SK-N-SH treated with all-trans-retinoic acid at 6 μM for 48 hours (cell line): ENCODE measurements around the gene CFAP61.

Experiments
- ATAC-seq: fragments of 200-7000 bp; cut with Tn5 transposase; 3 replicates; pipeline ENCODE4 v1.9.1; 2020; ENCODE audit warnings: mild to moderate bottlenecking, moderate library complexity
- ARNTL ChIP-seq: fragments of 450-650 bp; formaldehyde crosslinking; IDR thresholded peaks from 2 replicates; pipeline ENCODE4 v1.5.0; 2020; ENCODE audit warnings: low read depth, mild to moderate bottlenecking, moderate library complexity, borderline replicate concordance
- BACH2 ChIP-seq: fragments of 250-450 bp; sonication (Bioruptor Pico); IDR thresholded peaks from 2 replicates; pipeline ENCODE4 v1.9.0; 2021; ENCODE audit warnings: mild to moderate bottlenecking, borderline replicate concordance
- CSDC2 ChIP-seq: fragments of 250-450 bp; sonication (Bioruptor Pico); IDR thresholded peaks from 2 replicates; pipeline ENCODE4 v1.5.0; 2020; ENCODE audit warnings: mild to moderate bottlenecking, moderate library complexity
- ESRRG ChIP-seq: fragments of 250-450 bp; sonication (Bioruptor Pico); IDR thresholded peaks from 2 replicates; pipeline ENCODE4 v1.6.1; 2021; ENCODE audit warnings: mild to moderate bottlenecking
- GLIS3 ChIP-seq: fragments of 250-450 bp; sonication (Bioruptor Pico); IDR thresholded peaks from 2 replicates; pipeline ENCODE4 v1.5.0; 2020; ENCODE audit warnings: mild to moderate bottlenecking, moderate library complexity
- ISL1 ChIP-seq: fragments of 250-450 bp; sonication (Bioruptor Pico); IDR thresholded peaks from 2 replicates; pipeline ENCODE4 v2.1.2; 2022; ENCODE audit warnings: mild to moderate bottlenecking, moderate library complexity
- OSR1 ChIP-seq: fragments of 250-450 bp; sonication (Bioruptor Pico); IDR thresholded peaks from 2 replicates; pipeline ENCODE4 v1.8.0; 2022; ENCODE audit warnings: moderate library complexity, mild to moderate bottlenecking, inconsistent platforms
- PPARA ChIP-seq: fragments of 250-450 bp; sonication (Bioruptor Pico); IDR thresholded peaks from 2 replicates; pipeline ENCODE4 v1.5.0; 2020; ENCODE audit warnings: mild to moderate bottlenecking, borderline replicate concordance
- RARB ChIP-seq: fragments of 250-450 bp; sonication (Bioruptor Pico); IDR thresholded peaks from 2 replicates; pipeline ENCODE4 v1.8.0; 2021; ENCODE audit warnings: mild to moderate bottlenecking, moderate library complexity
- SNAI2 ChIP-seq: fragments of 250-450 bp; sonication (Bioruptor Pico); IDR thresholded peaks from 2 replicates; pipeline ENCODE4 v1.5.0; 2020; ENCODE audit warnings: mild to moderate bottlenecking, moderate library complexity
- TCF4 ChIP-seq: fragments of 250-450 bp; sonication (Bioruptor Pico); IDR thresholded peaks from 2 replicates; pipeline ENCODE4 v1.8.0; 2021; ENCODE audit warnings: mild to moderate bottlenecking, moderate library complexity, borderline replicate concordance
- TOX ChIP-seq: fragments of 250-450 bp; sonication (Bioruptor Pico); IDR thresholded peaks from 2 replicates; pipeline ENCODE4 v1.8.0; 2021; ENCODE audit warnings: mild to moderate bottlenecking, moderate library complexity, borderline replicate concordance
- ZC3H10 ChIP-seq: fragments of 250-450 bp; sonication (Bioruptor Pico); IDR thresholded peaks from 2 replicates; pipeline ENCODE4 v1.5.1; 2021; ENCODE audit warnings: mild to moderate bottlenecking, moderate library complexity
- ZFP3 ChIP-seq: fragments of 250-450 bp; sonication (Bioruptor Pico); IDR thresholded peaks from 2 replicates; pipeline ENCODE4 v1.5.0; 2020; ENCODE audit warnings: mild to moderate bottlenecking, moderate library complexity
- ZFP30 ChIP-seq: fragments of 450-650 bp; formaldehyde crosslinking; IDR thresholded peaks from 2 replicates; pipeline ENCODE4 v1.5.0; 2022; ENCODE audit warnings: mild to moderate bottlenecking, moderate library complexity
- ZNF565 ChIP-seq: fragments of 450-650 bp; formaldehyde crosslinking; conservative IDR thresholded peaks from 2 replicates; pipeline ENCODE4 v1.5.0; 2020; ENCODE audit warnings: low read depth, mild to moderate bottlenecking, moderate library complexity
- ZNF70 ChIP-seq: fragments of 450-650 bp; formaldehyde crosslinking; IDR thresholded peaks from 2 replicates; pipeline ENCODE4 v1.5.0; 2020; ENCODE audit warnings: mild to moderate bottlenecking, moderate library complexity
- ZNF8 ChIP-seq: fragments of 450-650 bp; formaldehyde crosslinking; IDR thresholded peaks from 2 replicates; pipeline ENCODE4 v1.5.0; 2020; ENCODE audit warnings: mild to moderate bottlenecking, moderate library complexity
- TF ChIP-seq, protein P1 (sequence below): fragments of 250-450 bp; sonication (Bioruptor Pico); IDR thresholded peaks from 2 replicates; pipeline ENCODE4 v1.5.1; 2020; ENCODE audit warnings: low read depth, mild to moderate bottlenecking, moderate library complexity
- TF ChIP-seq, protein P2 (sequence below): fragments of 250-450 bp; sonication (Bioruptor Pico); IDR thresholded peaks from 2 replicates; pipeline ENCODE4 v1.5.1; 2021; ENCODE audit warnings: mild to moderate bottlenecking, moderate library complexity
- TF ChIP-seq, protein P3 (sequence below): fragments of 250-450 bp; sonication (Bioruptor Pico); IDR thresholded peaks from 2 replicates; pipeline ENCODE4 v1.5.0; 2020; ENCODE audit warnings: mild to moderate bottlenecking, moderate library complexity
- TF ChIP-seq, protein P4 (sequence below): fragments of 250-450 bp; sonication (Bioruptor Pico); IDR thresholded peaks from 2 replicates; pipeline ENCODE4 v1.8.0; 2020; ENCODE audit warnings: mild to moderate bottlenecking, moderate library complexity, borderline replicate concordance
- TF ChIP-seq, protein P5 (sequence below): fragments of 250-450 bp; sonication (Bioruptor Pico); IDR thresholded peaks from 2 replicates; pipeline ENCODE4 v1.8.0; 2021; ENCODE audit warnings: low read depth, mild to moderate bottlenecking, moderate library complexity, borderline replicate concordance

CFAP61 gene

DNA sequence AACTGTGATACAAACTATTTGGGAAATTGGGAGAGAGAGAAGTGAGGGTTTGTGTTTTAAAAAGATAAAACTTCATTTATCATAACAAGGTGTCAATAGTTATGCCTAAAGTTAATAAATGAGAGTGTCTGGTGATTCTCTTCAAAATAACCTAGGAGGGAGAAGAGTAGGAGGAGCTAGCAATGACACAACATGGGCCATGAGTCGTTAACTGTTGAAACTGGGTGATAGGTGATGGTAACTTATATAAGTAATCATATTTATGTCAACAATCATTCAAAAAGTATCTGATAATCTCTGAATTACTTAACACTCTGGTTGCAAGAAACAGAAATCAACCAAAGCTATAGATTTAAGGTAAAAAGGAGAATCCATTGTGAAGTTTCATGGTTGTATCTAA lies 268.8 kb downstream of the CFAP61 start:
- ATAC-seq: no peak
- TF ChIP-seq GLIS3 (CRISPR knock-in tag) (no peak), ARNTL (CRISPR knock-in tag) (no peak), RARB (CRISPR knock-in tag) (no peak), ZNF8 (CRISPR knock-in tag) (no peak), ISL1 (CRISPR knock-in tag) (no peak), ZC3H10 (CRISPR knock-in tag) (no peak), SNAI2 (CRISPR knock-in tag) (no peak), ZFP3 (CRISPR knock-in tag) (no peak), TOX (no peak), CSDC2 (CRISPR knock-in tag) (no peak)
- TF ChIP-seq, protein P1, sequence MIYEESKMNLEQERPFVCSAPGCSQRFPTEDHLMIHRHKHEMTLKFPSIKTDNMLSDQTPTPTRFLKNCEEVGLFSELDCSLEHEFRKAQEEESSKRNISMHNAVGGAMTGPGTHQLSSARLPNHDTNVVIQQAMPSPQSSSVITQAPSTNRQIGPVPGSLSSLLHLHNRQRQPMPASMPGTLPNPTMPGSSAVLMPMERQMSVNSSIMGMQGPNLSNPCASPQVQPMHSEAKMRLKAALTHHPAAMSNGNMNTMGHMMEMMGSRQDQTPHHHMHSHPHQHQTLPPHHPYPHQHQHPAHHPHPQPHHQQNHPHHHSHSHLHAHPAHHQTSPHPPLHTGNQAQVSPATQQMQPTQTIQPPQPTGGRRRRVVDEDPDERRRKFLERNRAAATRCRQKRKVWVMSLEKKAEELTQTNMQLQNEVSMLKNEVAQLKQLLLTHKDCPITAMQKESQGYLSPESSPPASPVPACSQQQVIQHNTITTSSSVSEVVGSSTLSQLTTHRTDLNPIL (CRISPR knock-in tag): no peak

DNA sequence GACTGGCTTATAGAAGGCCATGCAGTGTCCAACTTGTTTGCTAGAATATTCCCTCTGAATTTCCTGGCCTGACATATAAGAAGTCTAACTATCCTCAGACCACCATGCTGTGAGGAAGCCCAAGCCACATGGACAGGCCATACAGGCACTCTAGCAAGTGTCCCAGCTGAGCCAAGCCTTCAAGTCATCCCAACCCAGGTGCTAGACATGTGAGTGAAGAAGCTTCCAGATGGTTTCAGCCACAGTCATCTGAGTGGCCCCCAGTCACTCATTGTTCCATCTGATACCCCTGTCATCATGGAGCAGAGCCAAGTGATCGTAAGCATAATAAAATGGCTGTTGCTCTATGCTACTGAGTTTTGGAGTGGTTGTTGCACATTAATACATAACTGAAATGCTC lies 269.6 kb downstream of the CFAP61 start:
- TF ChIP-seq, protein P2, sequence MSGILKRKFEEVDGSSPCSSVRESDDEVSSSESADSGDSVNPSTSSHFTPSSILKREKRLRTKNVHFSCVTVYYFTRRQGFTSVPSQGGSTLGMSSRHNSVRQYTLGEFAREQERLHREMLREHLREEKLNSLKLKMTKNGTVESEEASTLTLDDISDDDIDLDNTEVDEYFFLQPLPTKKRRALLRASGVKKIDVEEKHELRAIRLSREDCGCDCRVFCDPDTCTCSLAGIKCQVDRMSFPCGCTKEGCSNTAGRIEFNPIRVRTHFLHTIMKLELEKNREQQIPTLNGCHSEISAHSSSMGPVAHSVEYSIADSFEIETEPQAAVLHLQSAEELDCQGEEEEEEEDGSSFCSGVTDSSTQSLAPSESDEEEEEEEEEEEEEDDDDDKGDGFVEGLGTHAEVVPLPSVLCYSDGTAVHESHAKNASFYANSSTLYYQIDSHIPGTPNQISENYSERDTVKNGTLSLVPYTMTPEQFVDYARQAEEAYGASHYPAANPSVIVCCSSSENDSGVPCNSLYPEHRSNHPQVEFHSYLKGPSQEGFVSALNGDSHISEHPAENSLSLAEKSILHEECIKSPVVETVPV (CRISPR knock-in tag): no peak
- TF ChIP-seq, protein P3, sequence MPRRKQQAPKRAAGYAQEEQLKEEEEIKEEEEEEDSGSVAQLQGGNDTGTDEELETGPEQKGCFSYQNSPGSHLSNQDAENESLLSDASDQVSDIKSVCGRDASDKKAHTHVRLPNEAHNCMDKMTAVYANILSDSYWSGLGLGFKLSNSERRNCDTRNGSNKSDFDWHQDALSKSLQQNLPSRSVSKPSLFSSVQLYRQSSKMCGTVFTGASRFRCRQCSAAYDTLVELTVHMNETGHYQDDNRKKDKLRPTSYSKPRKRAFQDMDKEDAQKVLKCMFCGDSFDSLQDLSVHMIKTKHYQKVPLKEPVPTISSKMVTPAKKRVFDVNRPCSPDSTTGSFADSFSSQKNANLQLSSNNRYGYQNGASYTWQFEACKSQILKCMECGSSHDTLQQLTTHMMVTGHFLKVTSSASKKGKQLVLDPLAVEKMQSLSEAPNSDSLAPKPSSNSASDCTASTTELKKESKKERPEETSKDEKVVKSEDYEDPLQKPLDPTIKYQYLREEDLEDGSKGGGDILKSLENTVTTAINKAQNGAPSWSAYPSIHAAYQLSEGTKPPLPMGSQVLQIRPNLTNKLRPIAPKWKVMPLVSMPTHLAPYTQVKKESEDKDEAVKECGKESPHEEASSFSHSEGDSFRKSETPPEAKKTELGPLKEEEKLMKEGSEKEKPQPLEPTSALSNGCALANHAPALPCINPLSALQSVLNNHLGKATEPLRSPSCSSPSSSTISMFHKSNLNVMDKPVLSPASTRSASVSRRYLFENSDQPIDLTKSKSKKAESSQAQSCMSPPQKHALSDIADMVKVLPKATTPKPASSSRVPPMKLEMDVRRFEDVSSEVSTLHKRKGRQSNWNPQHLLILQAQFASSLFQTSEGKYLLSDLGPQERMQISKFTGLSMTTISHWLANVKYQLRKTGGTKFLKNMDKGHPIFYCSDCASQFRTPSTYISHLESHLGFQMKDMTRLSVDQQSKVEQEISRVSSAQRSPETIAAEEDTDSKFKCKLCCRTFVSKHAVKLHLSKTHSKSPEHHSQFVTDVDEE (CRISPR knock-in tag): no peak
- TF ChIP-seq PPARA (CRISPR knock-in tag) (no peak), ZNF8 (CRISPR knock-in tag) (no peak), RARB (CRISPR knock-in tag) (no peak), CSDC2 (CRISPR knock-in tag) (no peak), TCF4 (CRISPR knock-in tag) (no peak), ZNF70 (CRISPR knock-in tag) (no peak), ESRRG (no peak), TOX (no peak), ZC3H10 (CRISPR knock-in tag) (no peak), ISL1 (CRISPR knock-in tag) (no peak), ZNF565 (no peak), BACH2 (CRISPR knock-in tag) (no peak), ZFP30 (no peak), OSR1 (no peak)
- TF ChIP-seq, protein P1 (CRISPR knock-in tag): no peak
- TF ChIP-seq, protein P4, sequence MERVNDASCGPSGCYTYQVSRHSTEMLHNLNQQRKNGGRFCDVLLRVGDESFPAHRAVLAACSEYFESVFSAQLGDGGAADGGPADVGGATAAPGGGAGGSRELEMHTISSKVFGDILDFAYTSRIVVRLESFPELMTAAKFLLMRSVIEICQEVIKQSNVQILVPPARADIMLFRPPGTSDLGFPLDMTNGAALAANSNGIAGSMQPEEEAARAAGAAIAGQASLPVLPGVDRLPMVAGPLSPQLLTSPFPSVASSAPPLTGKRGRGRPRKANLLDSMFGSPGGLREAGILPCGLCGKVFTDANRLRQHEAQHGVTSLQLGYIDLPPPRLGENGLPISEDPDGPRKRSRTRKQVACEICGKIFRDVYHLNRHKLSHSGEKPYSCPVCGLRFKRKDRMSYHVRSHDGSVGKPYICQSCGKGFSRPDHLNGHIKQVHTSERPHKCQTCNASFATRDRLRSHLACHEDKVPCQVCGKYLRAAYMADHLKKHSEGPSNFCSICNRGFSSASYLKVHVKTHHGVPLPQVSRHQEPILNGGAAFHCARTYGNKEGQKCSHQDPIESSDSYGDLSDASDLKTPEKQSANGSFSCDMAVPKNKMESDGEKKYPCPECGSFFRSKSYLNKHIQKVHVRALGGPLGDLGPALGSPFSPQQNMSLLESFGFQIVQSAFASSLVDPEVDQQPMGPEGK (CRISPR knock-in tag): no peak
- TF ChIP-seq, protein P5, sequence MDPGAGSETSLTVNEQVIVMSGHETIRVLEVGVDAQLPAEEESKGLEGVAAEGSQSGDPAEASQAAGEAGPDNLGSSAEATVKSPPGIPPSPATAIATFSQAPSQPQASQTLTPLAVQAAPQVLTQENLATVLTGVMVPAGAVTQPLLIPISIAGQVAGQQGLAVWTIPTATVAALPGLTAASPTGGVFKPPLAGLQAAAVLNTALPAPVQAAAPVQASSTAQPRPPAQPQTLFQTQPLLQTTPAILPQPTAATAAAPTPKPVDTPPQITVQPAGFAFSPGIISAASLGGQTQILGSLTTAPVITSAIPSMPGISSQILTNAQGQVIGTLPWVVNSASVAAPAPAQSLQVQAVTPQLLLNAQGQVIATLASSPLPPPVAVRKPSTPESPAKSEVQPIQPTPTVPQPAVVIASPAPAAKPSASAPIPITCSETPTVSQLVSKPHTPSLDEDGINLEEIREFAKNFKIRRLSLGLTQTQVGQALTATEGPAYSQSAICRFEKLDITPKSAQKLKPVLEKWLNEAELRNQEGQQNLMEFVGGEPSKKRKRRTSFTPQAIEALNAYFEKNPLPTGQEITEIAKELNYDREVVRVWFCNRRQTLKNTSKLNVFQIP: no peak
- ATAC-seq: no peak
